CD4-positive, alpha-beta T cell treated with Interleukin-10 for 1 hour (primary cell): ENCODE results near the gene POLR1G.

Experiments
- DNase-seq: peaks from one replicate; pipeline ENCODE4 v3.0.0-alpha.2; 2020

The POLR1G gene

DNA sequence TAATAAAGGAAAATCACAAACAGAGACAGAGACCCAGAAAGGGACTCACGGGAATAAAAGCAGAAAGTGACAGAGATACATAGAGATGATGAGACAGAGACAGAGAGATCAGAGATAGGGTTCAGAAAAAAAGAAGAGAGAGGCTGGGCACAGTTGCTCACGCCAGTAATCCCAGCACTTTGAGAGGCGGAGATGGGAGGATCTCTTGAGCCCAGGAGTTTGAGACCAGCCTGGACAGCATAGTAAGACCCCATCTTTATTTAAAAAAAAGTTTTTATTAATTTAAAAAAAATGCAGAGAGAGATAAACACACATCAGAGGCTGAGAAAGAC lies 41.9 kb downstream of the POLR1G start:
- DNase-seq: no peak

DNA sequence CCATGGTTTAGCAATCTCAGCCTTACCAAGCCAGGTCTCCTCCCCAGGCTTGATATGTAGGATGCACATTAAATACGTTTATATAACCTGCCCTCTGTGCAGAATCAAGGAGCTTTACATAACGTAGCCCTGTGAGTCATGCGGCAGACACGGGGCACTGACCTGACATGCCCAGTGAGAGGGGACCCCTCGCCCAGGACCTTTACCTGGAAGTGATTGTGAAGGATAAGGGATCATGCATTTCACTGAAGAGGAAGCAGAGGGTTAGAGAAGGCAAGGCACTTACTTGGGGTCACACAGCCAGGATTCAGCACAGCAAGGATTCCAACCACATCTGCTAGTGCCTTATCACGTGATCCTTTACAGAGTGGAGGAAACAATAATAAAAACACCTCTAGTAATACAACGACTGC lies 42.4 kb downstream of the POLR1G start:
- no peak for DNase-seq

DNA sequence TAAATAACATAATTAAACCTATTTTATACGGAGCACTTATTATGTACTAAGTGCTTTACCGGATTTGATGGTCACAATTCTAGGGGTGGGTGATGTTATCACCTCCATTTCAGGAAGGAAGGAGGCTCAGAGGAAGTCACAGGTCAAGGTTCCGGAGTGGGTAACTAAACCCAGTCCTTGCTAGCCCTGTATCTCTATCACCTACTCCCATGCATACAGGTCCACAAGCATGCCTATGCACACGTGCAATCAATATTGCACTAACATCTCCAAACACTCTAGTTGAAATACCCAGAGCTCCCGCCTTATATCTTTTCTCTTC lies 43.5 kb downstream of the POLR1G start:
- DNase-seq: peak; percentile 85

DNA sequence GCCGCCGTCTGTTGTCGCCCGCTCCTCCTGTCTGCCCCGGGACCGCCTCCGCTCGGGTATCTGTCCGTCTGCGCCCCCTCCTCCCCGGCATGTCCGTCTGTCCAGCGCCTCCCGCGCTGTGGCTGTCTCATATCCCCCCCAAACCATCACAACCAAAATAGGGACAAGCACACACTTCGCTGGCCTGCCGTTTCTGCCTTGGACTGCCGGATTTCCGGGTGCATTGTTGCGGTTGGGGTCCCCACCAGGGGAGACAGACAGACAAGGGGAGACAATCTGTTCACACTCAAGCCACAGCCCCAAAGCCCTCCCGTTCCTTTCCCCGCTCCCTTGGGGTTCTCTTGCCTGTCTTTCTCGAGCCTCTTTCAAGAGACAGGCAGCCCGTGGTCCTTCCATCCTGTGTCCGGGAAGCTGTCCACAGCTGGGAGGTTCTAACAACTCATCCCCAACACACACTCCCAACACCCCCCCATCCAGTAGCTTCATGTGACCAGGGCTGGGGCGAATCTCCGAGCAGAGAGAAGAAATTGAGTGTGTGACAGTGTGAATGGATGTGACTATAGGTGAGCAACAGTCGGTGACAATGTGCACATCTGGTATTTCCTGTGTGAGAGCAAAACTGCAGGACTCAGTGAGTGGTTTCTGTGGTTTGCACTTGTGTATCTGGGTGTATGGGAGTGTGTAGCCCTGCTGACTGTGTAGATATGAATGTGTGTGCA lies 44.8 kb downstream of the POLR1G start:
- DNase-seq: peak; percentile 86

DNA sequence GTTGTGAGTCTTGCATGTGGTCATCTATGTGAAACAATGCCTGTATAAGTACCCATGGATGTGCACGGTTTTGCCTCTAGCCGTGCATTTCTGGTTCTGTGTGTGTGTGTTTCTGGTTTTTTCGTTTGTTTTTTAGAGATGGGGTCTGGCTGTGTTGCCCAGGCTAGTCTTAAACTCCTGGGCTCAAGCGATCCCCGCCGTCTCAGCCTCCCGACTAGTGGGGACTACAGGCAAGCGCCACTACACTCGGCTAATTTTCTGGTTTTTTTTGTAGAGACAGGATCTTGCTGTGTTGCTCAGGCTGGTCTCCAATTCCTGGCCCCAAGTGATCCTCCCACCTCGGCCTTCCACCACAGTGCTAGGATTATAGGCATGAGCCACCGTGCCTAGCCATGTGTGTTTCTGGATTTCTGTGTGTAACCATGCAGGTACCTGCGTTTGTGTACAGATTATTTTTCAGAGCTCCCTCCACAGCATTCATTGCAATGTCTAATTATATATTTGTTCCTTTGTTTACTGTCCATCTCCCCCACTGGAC lies 45.5 kb downstream of the POLR1G start:
- no peak for DNase-seq

DNA sequence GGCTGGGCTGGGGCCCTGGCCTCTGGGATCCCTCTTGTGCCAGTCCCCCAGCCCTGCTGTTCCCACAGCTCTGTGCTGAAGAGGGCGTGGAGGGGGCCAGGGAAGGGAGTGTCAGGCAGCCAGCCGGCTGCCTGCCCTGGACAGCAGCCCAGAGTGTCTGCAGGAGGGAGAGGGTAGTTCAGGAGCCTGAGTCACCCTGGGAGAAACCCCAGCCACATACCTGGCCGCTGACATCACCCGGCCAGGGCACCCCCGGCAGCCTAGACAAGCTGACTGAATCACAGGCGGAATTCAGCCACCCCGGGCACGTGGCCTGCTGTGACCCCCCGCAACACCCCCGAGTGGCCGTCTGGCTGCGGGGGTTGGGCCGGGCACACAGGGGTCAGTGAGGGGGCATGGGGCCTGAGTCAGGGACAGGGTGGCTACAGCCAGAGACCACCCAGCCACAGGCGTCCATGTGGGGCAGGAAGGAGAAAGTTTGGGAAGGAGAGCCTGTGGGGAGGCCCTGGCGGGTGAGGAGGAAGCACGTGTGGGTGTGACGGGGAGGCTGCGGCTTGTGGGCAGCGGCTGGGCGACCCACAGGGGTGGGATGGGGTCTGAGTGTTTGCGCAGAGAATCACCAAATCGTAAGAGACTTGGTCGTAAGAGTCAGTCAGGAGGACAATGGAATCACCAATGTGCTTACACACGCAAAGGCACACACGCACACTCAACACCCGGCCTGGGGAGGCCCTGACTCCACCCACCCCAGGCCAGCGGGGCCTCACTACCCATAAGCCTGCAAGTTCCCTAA lies 49.5 kb downstream of the POLR1G start:
- DNase-seq: peak; percentile 78

DNA sequence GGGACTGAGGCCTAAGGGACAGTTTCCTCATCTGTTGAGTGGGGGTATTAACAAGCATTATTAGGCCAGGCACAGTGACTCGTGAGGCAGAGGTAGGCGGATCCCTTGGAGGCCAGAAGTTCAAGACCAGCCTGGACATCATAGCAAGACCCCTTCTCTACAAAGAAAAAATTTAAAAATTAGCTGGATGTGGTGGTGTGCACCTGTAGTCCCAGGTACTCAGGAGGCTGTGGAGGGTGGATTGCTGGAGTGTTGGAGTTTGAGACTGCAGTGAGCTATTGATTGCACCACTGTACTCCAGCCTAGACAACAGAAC lies 50.0 kb downstream of the POLR1G start:
- DNase-seq: no peak

DNA sequence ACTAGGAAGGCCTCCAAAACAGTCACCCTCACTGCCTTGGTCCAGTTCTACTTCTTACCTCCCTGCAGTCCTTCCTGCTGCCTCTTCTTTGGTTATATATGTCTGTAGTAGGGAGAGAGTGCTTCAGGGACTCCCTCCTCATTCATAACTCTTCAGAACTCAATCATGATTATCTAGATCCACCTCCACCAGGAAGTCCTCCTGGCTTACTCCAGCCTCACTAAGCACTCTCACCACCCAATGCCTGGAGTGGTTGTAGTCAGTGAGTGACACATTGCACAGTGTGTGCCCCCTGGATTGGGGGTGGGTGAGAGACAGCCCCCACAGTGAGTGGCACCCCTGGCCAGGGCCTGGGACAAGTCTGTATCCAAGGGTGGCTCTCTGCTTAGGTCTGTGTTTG lies 51.3 kb downstream of the POLR1G start:
- DNase-seq: no peak
